IMR-90 (cell line): ENCODE data around the gene ACACB. TPM values are rescaled to one million over a fixed set of nuclear protein-coding genes. Genes with fewer than 3 reads are reported as not detected.

Experiments used
- ATAC-seq: fragments of 200-7000 bp; cut with Tn5 transposase; 2 replicates; pipeline ENCODE4 v1.9.1; 2020; ENCODE audit warnings: low read depth, mild to moderate bottlenecking, moderate library complexity
- BruUV-seq: library from RNA; stranded (reverse); fragments of 400-500 nt; replicated peaks from 2 replicates; lab custom pipeline; 2021; lab: Mats Ljungman, UMichigan
- CTCF ChIA-PET: fragments of 300-600 bp; formaldehyde crosslinking; extraction: SDS; loops from one replicate; lab custom pipeline; 2021; ENCODE audit warnings: antibody characterized with exemption; lab: Yijun Ruan, JAX
- POLR2A ChIA-PET: fragments of 300-600 bp; sonication (Branson Sonifier 250); formaldehyde crosslinking; loops from one replicate; lab custom pipeline; 2022; ENCODE audit warnings: antibody characterized with exemption; ENCODE audit not compliant: unreplicated experiment; lab: Charles Lee
- DNase-seq: peaks from one replicate; pipeline ENCODE4 v3.0.0; 2013
- H2AFZ ChIP-seq: replicated peaks from 2 replicates; pipeline ENCODE3; 2013; ENCODE audit warnings: low read length, mild to moderate bottlenecking; ENCODE audit not compliant: poor library complexity
- H2AK5ac ChIP-seq: 2 replicates; pipeline ENCODE4 v1.6.1; 2013; ENCODE audit warnings: low read depth, low read length, inconsistent platforms
- H2AK9ac ChIP-seq: replicated peaks from 2 replicates; pipeline ENCODE3; 2013; ENCODE audit warnings: mild to moderate bottlenecking, low read depth, low read length, moderate library complexity; ENCODE audit not compliant: poor library complexity
- H2BK120ac ChIP-seq: 2 replicates; pipeline ENCODE4 v1.6.1; 2013; ENCODE audit warnings: low read depth, low read length, inconsistent platforms
- H2BK15ac ChIP-seq: 3 replicates; pipeline ENCODE4 v1.6.1; 2013; ENCODE audit warnings: low read depth, low read length, inconsistent platforms
- H2BK20ac ChIP-seq: 2 replicates; pipeline ENCODE4 v1.6.1; 2013; ENCODE audit warnings: low read depth, mild to moderate bottlenecking, inconsistent platforms, low read length, moderate library complexity
- H2BK5ac ChIP-seq: 2 replicates; pipeline ENCODE4 v1.6.1; 2013; ENCODE audit warnings: mild to moderate bottlenecking, low read depth, low read length, inconsistent platforms; ENCODE audit not compliant: poor library complexity, severe bottlenecking
- H3K14ac ChIP-seq: replicated peaks from 2 replicates; pipeline ENCODE4 v1.6.1; 2013; ENCODE audit warnings: low read depth, low read length, inconsistent platforms
- H3K18ac ChIP-seq: 2 replicates; pipeline ENCODE4 v1.6.1; 2013; ENCODE audit warnings: low read depth, low read length, control low read depth
- H3K23ac ChIP-seq: 2 replicates; pipeline ENCODE4 v1.6.1; 2013; ENCODE audit warnings: low read depth, low read length, inconsistent platforms
- H3K27ac ChIP-seq: 2 replicates; pipeline ENCODE4 v1.5.1; 2013; ENCODE audit warnings: mild to moderate bottlenecking, control low read depth, low read length; ENCODE audit not compliant: insufficient read depth
- H3K27me3 ChIP-seq: 2 replicates; pipeline ENCODE4 v1.6.1; 2013; ENCODE audit warnings: low read length; ENCODE audit not compliant: control insufficient read depth, insufficient read depth
- H3K36me3 ChIP-seq: 2 replicates; pipeline ENCODE4 v1.6.1; 2013; ENCODE audit warnings: low read length, mixed read lengths; ENCODE audit not compliant: control insufficient read depth, insufficient read depth
- H3K4ac ChIP-seq: 2 replicates; pipeline ENCODE4 v1.6.1; 2013; ENCODE audit warnings: low read depth, low read length, inconsistent platforms
- H3K4me1 ChIP-seq: 2 replicates; pipeline ENCODE4 v1.6.1; 2013; ENCODE audit warnings: low read length, mixed read lengths; ENCODE audit not compliant: control insufficient read depth, insufficient read depth
- H3K4me2 ChIP-seq: 2 replicates; pipeline ENCODE4 v1.6.1; 2013; ENCODE audit warnings: low read depth, mild to moderate bottlenecking, control low read depth, low read length, moderate library complexity
- H3K4me3 ChIP-seq: 2 replicates; pipeline ENCODE4 v1.5.1; 2013; ENCODE audit warnings: low read depth, mild to moderate bottlenecking, control low read depth, low read length, moderate library complexity; ENCODE audit not compliant: insufficient read depth
- H3K56ac ChIP-seq: 2 replicates; pipeline ENCODE4 v1.6.1; 2013; ENCODE audit warnings: low read length, inconsistent platforms; ENCODE audit not compliant: insufficient read depth; ENCODE audit errors: extremely low read depth
- H3K79me1 ChIP-seq, 2 experiments: 2 replicates each; pipeline ENCODE4 v1.6.1; 2013; ENCODE audit warnings: low read length in 2 of 2, inconsistent platforms in 1 of 2, low read depth in 1 of 2
- H3K9ac ChIP-seq: 2 replicates; pipeline ENCODE4 v1.6.1; 2013; ENCODE audit warnings: low read depth, low read length, control low read depth
- H3K9me1 ChIP-seq: 2 replicates; pipeline ENCODE4 v1.6.1; 2013; ENCODE audit warnings: low read length, inconsistent platforms; ENCODE audit not compliant: insufficient read depth
- H3K9me3 ChIP-seq: 2 replicates; pipeline ENCODE4 v1.6.1; 2013; ENCODE audit warnings: low read length; ENCODE audit not compliant: control insufficient read depth, insufficient read depth
- H4K20me1 ChIP-seq: 2 replicates; pipeline ENCODE4 v1.6.1; 2013; ENCODE audit warnings: low read length, inconsistent platforms; ENCODE audit not compliant: insufficient read depth
- H4K5ac ChIP-seq: 2 replicates; pipeline ENCODE4 v1.6.1; 2013; ENCODE audit warnings: mild to moderate bottlenecking, low read depth, low read length, control low read depth
- H4K8ac ChIP-seq, 2 experiments: 2 replicates each; pipeline ENCODE4 v1.6.1; 2013; ENCODE audit warnings: low read depth in 2 of 2, low read length in 2 of 2, control low read depth in 1 of 2, inconsistent platforms in 1 of 2
- H4K91ac ChIP-seq: 2 replicates; pipeline ENCODE4 v1.6.1; 2013; ENCODE audit warnings: low read depth, low read length, inconsistent platforms; ENCODE audit not compliant: insufficient read depth
- BHLHE40 ChIP-seq: fragments of 150-350 bp; IDR thresholded peaks from 2 replicates; pipeline ENCODE4 v1.6.1; 2016; ENCODE audit warnings: mild to moderate bottlenecking, low read depth, low read length
- CTCF ChIP-seq: conservative IDR thresholded peaks from 2 replicates; pipeline ENCODE4 v1.5.1; 2012; ENCODE audit warnings: mild to moderate bottlenecking, low read depth, low read length, improper control_type of control experiment
- RCOR1 ChIP-seq: IDR thresholded peaks from 2 replicates; pipeline ENCODE4 v1.6.1; 2012; ENCODE audit warnings: mild to moderate bottlenecking, low read length, improper control_type of control experiment; ENCODE audit not compliant: insufficient replicate concordance
- WGBS, 2 experiments: methylation state at CpG; one replicate each; pipeline versions ENCODE4 v1.1.5 to v1.1.7; 2013; ENCODE audit warnings: missing lambda C conversion rate in 2 of 2; ENCODE audit not compliant: insufficient read length in 1 of 2; ENCODE audit errors: extremely low coverage in 2 of 2; 5-methylcytosine and 5-hydroxymethylcytosine counted together
- dilution Hi-C: fragments of 300-500 bp; cut with HindIII; formaldehyde crosslinking; loops from one replicate; pipeline ENCODE4 v1.14.3; 2018; ENCODE audit warnings: low sequenced_read_pairs; ENCODE audit not compliant: unreplicated experiment
- in situ Hi-C: fragments of 300-500 bp; cut with MboI; formaldehyde crosslinking; loops from 3 replicates; pipeline ENCODE4 v1.14.3; 2019; ENCODE audit warnings: low sequenced_read_pairs, inconsistent platforms, mixed read lengths
- intact Hi-C: fragments of 100-400 bp; cut with micrococcal nuclease; formaldehyde crosslinking; loops from 2 replicates; pipeline ENCODE4 v1.10.0; 2022
- polyA plus RNA-seq, 3 experiments: library from polyadenylated mRNA; depleted of rRNA; stranded (reverse); fragments of >200 nt; gene quantifications; 2 replicates each; pipeline ENCODE4 v1.2.3, GENCODE V29; 2012; ENCODE audit warnings: low replicate concordance in 1 of 3
- total RNA-seq: library from RNA; depleted of rRNA; stranded (reverse); fragments of >200 nt; gene quantifications from 2 replicates; pipeline ENCODE4 v1.2.3, GENCODE V29; 2012

ACACB gene
- total and polyA plus RNA-seq, 2 of the 4 experiments (the other 2 are of a cell fraction), result 2.0 to 2.1 TPM

- intact Hi-C loops, result no loop called here
- H3K9ac ChIP-seq, result no peak within 1 kb of the TSS
- TF ChIP-seq RCOR1 (no peak), BHLHE40 (no peak), CTCF (no peak)
- no peak within 1 kb of the TSS for H3K23ac ChIP-seq
- POLR2A ChIA-PET, result no interaction called here
- CTCF ChIA-PET, result no interaction called here
- H3K14ac ChIP-seq, result no peak within 1 kb of the TSS
- no peaks in the 10 kb centered on the region for H3K9me3 ChIP-seq
- H4K5ac ChIP-seq, result no peak within 1 kb of the TSS
- in situ Hi-C loops, result no loop called here
- dilution Hi-C loops, result no loop called here
- no TSS peak for BruUV-seq
- H3K4me2 ChIP-seq, result peak within 1 kb of the TSS; percentile 67
- DNase-seq, result no peak
- H3K4ac ChIP-seq, result no peak within 1 kb of the TSS
- no peak within 1 kb of the TSS for H4K8ac ChIP-seq
- no peak within 1 kb of the TSS for H3K27ac ChIP-seq
- H3K36me3 ChIP-seq, result no peaks in the 10 kb centered on the region
- 0% methylated on average over 8 of the region's 43 CpGs; no CpG with 5 or more reads in 1 of the 2 experiments for WGBS, 2 experiments
- no peaks in the 10 kb centered on the region for H3K9me1 ChIP-seq
- no peak within 1 kb of the TSS for H2BK5ac ChIP-seq
- no peaks in the 10 kb centered on the region; the same call in 1 of the 2 replicates for H3K4me1 ChIP-seq
- H4K20me1 ChIP-seq, result no peaks in the 10 kb centered on the region
- H2AK9ac ChIP-seq, result no peak within 1 kb of the TSS
- no peak within 1 kb of the TSS for H2BK15ac ChIP-seq
- H3K18ac ChIP-seq, result no peak within 1 kb of the TSS
- H4K91ac ChIP-seq, result no peak within 1 kb of the TSS
- ATAC-seq, result no peak
- no peak within 1 kb of the TSS for H2BK20ac ChIP-seq
- no peaks in the 10 kb centered on the region for H3K79me1 ChIP-seq
- H2AFZ ChIP-seq, result peak within 1 kb of the TSS; percentile 75
- H2AK5ac ChIP-seq, result no peak within 1 kb of the TSS
- H3K27me3 ChIP-seq, result peaks cover 73% of the 10 kb centered on the region
- no peak within 1 kb of the TSS for H2BK120ac ChIP-seq
- no peak within 1 kb of the TSS for H3K56ac ChIP-seq
- H3K4me3 ChIP-seq, result no peak within 1 kb of the TSS; the same call in 1 of the 2 replicates
Observed at GRCh38 chr12:109308534-109309380, 192.4 kb downstream of the ACACB start, which contains the start of gene FOXN4. FOXN4 (minus strand) TSS chr12:109309284; CDS start chr12:109308321, 963 bp downstream.
